HG02981 (cell line): ENCODE results near the gene A4GNT.

Experiments
- ATAC-seq: cut with Tn5 transposase; IDR thresholded peaks from one replicate; pipeline ENCODE4 v1.9.1; 2021; ENCODE audit warnings: mild to moderate bottlenecking, moderate library complexity; ENCODE audit not compliant: unreplicated experiment

The A4GNT gene

DNA sequence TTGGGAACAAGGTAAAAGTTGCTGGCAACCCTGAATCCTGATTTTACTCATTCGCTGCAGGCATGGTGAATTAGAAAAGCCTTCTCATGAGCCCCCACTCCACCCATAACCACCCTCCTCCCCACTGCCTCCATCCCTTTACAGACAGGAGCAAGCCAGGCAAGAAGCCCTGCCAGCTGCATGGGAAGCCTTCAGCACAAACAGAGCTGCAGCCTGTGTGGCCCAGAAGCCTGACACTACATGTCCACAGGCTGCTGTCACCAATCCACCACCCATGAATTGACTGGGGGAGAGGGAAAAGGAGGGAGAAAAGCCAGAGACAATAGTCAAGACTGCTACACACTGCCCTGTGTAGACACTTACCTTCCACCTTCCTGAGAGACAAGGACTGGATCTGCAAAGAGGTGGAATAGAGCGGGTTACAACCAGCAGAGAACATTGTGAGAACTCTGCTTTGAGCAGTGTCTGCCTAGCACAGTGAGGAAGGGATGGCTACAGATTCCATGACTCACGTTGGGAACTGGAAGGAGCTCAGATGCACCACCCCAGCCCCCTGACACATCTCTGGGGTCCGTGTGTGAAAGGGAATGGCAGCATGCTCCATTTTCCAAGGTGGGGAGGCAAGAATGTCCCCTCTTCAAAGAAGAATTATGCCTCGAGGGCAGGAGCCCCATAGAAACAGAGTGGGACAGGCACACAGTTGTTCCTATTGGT lies 50.7 kb downstream of the A4GNT start:
- no peak for ATAC-seq

DNA sequence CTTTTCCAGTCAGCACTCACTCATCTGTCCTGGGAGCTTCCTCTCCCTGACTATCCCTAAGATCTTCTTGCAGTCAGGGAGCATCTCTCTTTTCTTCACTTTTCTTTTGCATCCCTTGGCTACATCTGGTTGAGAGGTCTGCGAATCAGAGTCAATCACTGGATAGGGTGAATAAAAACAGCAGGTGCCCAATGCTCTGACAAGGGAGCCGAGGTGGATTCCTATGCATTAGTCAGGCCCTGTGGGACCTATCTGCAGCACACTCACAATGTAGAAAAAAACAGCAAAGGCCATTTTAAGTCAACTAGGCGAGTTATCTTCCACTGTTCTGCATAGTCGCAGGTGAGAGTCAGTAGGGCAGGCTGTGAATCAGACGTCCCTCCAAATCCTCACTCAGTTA lies 52.3 kb downstream of the A4GNT start:
- no peak for ATAC-seq

GRCh38 chr3:138078901-138079344 lies 53.3 kb downstream of the A4GNT start:
- no peak for ATAC-seq

- no peak for ATAC-seq
These were observed 54.1 kb downstream of the A4GNT start for GRCh38 chr3:138078096-138078495.
